ENCODE measurements around the gene PIGS. TPM values are rescaled to one million over a fixed set of nuclear protein-coding genes. Genes with fewer than 3 reads are reported as not detected.

PIGS gene
- total and polyA plus RNA-seq, 2 donors (not counting 1 experiment from before 2014, with no cell fraction given), result 44.1 to 55.1 TPM

DNA sequence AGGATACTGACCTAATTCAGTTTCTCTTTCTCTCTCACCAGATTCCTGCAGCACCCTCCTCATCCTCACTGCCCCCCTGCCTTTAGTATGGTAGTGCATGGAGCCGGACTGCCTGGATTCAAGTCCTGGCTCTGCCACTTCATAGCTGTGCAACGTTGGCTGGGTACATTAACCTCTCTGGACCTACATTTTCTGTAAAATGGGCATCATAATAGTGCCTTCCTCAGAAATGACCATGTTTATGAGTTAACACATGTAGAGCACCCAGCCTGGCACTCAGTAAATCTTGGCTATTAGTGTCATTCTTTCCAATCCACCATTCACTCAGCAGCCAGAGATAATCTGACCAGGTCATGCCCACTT is 26.2 kb downstream of the PIGS start:
- no peaks in the 10 kb centered on the region for H4K20me1 ChIP-seq (ENCODE audit: control insufficient read depth, insufficient read depth, low read length, poor library complexity, severe bottlenecking)
- Mint-ChIP-seq H3K27ac (peak overlapping the region; percentile 17), H3K9me3 (ENCODE audit: insufficient read depth) (no peaks in the 10 kb centered on the region), H3K4me1 (peaks cover 49% of the 10 kb centered on the region), H3K4me3 (no peak overlapping the region), H3K27me3 (no peaks in the 10 kb centered on the region)
- peaks cover 11% of the 10 kb centered on the region for H3K79me2 ChIP-seq (ENCODE audit: control insufficient read depth, insufficient read depth, low read length)
- H3K9me3 ChIP-seq (ENCODE audit: control extremely low read depth in 1 of 3, control insufficient read depth in 2 of 3, insufficient read depth in 1 of 3, low read length in 2 of 3), result no peaks in the 10 kb centered on the region
- TF ChIP-seq, protein P1, sequence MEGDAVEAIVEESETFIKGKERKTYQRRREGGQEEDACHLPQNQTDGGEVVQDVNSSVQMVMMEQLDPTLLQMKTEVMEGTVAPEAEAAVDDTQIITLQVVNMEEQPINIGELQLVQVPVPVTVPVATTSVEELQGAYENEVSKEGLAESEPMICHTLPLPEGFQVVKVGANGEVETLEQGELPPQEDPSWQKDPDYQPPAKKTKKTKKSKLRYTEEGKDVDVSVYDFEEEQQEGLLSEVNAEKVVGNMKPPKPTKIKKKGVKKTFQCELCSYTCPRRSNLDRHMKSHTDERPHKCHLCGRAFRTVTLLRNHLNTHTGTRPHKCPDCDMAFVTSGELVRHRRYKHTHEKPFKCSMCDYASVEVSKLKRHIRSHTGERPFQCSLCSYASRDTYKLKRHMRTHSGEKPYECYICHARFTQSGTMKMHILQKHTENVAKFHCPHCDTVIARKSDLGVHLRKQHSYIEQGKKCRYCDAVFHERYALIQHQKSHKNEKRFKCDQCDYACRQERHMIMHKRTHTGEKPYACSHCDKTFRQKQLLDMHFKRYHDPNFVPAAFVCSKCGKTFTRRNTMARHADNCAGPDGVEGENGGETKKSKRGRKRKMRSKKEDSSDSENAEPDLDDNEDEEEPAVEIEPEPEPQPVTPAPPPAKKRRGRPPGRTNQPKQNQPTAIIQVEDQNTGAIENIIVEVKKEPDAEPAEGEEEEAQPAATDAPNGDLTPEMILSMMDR (IDR thresholded peaks at IDR 0.05), result no peak
- no peak for TF ChIP-seq EZH2 (IDR thresholded peaks at IDR 0.05; ENCODE audit: borderline replicate concordance, insufficient read depth, low read depth, low read length, poor library complexity, severe bottlenecking)
- intact Hi-C loops (cut with micrococcal nuclease), result no loop called here
- H3K36me3 ChIP-seq (replicated peaks in 1 of 2; ENCODE audit: control extremely low read depth in 1 of 2, control insufficient read depth in 1 of 2, extremely low read depth in 1 of 2, insufficient read depth in 2 of 2, low read length in 1 of 2), result peaks cover 0 to 28% of the 10 kb centered on the region in 2 experiments
- 94% methylated on average over 2 of the region's 2 CpGs for WGBS (ENCODE audit: insufficient coverage)
- H3K4me2 ChIP-seq (replicated peaks; ENCODE audit: low read depth, low read length, poor library complexity, severe bottlenecking), result no peak overlapping the region
- ATAC-seq (ENCODE audit: low read depth) (no peak), DNase-seq (no peak)
- H3K9ac ChIP-seq (ENCODE audit: low read length), result no peak overlapping the region
- H3K27me3 ChIP-seq (replicated peaks in 1 of 4; ENCODE audit: control extremely low read depth in 1 of 4, control insufficient read depth in 3 of 4, insufficient read depth in 4 of 4, low read length in 3 of 4), result no peaks in the 10 kb centered on the region
- H3K27ac ChIP-seq (ENCODE audit: low read length in 2 of 2), result no peak overlapping the region
- H3K4me1 ChIP-seq (ENCODE audit: control insufficient read depth in 2 of 2, insufficient read depth in 2 of 2, low read length in 2 of 2), result peaks cover 39 to 51% of the 10 kb centered on the region in 2 donors
- H2AFZ ChIP-seq (ENCODE audit: insufficient read depth, low read depth, low read length, poor library complexity, severe bottlenecking), result no peak overlapping the region
- POLR2A ChIA-PET, result no interaction called here
- H3K4me3 ChIP-seq (ENCODE audit: control extremely low read depth in 1 of 5, extremely low read depth in 1 of 5, insufficient read depth in 1 of 5, low read depth in 2 of 5, low read length in 4 of 5), result no peak overlapping the region
- CTCF ChIA-PET, result interaction anchor here (0.6 kb wide), 2 partner anchors 24 to 179 kb away, joined by 3 read pairs; no protein-coding TSS in a partner anchor

DNA sequence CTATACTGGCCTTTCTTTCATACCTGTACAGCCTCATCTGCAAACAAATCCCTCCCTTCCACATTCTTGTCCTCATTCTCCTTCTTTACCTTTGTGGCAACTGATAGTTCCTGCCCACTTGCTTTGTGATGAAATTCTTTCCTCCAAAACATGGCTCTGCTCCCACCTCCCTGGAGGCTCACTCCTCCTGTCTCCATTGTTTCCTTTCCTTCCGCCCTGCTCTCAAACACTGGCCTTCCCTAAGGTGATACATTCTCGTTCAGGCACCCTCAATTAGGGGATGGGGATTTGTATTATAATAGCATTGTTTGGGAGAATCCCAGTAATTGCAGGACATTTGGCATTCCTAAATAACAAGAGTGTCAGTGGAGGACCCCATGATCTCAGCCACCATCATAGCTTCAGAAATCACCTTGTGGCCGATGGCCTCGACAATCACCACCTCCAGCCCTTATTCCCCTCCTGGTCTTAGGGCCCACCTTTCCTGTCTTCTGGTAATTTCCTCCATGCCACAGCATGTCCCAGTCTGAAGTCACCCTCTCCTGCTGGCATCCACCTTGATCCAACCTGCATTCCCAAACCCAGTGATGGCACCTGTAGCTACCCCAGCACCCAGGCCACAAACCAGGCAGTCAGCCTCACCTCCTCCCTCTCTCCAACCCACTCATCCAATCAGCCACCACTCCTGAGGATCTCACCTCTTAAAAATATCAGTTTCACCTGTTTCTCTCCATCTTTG is 26.8 kb downstream of the PIGS start:
- no peak overlapping the region for H3K4me3 ChIP-seq (ENCODE audit: control extremely low read depth in 1 of 5, extremely low read depth in 1 of 5, insufficient read depth in 1 of 5, low read depth in 2 of 5, low read length in 4 of 5)
- POLR2A ChIA-PET, result no interaction called here
- TF ChIP-seq EZH2 (IDR thresholded peaks at IDR 0.05; ENCODE audit: borderline replicate concordance, insufficient read depth, low read depth, low read length, poor library complexity, severe bottlenecking), result no peak
- TF ChIP-seq, protein P1 (IDR thresholded peaks at IDR 0.05), result no peak
- Mint-ChIP-seq H3K27ac (peak overlapping the region; percentile 17), H3K4me1 (peaks cover 43% of the 10 kb centered on the region), H3K9me3 (ENCODE audit: insufficient read depth) (no peaks in the 10 kb centered on the region), H3K27me3 (no peaks in the 10 kb centered on the region), H3K4me3 (no peak overlapping the region)
- H3K4me1 ChIP-seq (ENCODE audit: control insufficient read depth in 2 of 2, insufficient read depth in 2 of 2, low read length in 2 of 2), result peaks cover 34 to 45% of the 10 kb centered on the region in 2 donors
- peaks cover 11% of the 10 kb centered on the region for H3K79me2 ChIP-seq (ENCODE audit: control insufficient read depth, insufficient read depth, low read length)
- no peaks in the 10 kb centered on the region for H4K20me1 ChIP-seq (ENCODE audit: control insufficient read depth, insufficient read depth, low read length, poor library complexity, severe bottlenecking)
- DNase-seq (no peak), ATAC-seq (ENCODE audit: low read depth) (no peak)
- H3K9me3 ChIP-seq (ENCODE audit: control extremely low read depth in 1 of 3, control insufficient read depth in 2 of 3, insufficient read depth in 1 of 3, low read length in 2 of 3), result no peaks in the 10 kb centered on the region
- H3K9ac ChIP-seq (ENCODE audit: low read length), result no peak overlapping the region
- no peak overlapping the region for H2AFZ ChIP-seq (ENCODE audit: insufficient read depth, low read depth, low read length, poor library complexity, severe bottlenecking)
- no peak overlapping the region for H3K27ac ChIP-seq (ENCODE audit: low read length in 2 of 2)
- no peak overlapping the region for H3K4me2 ChIP-seq (replicated peaks; ENCODE audit: low read depth, low read length, poor library complexity, severe bottlenecking)
- intact Hi-C loops (cut with micrococcal nuclease), result no loop called here
- CTCF ChIA-PET, result interaction anchor here (0.6 to 1.5 kb wide), 3 partner anchors 9 to 178 kb away, joined by 3 to 5 read pairs (median 3); no protein-coding TSS in a partner anchor
- peaks cover 0 to 28% of the 10 kb centered on the region in 2 experiments for H3K36me3 ChIP-seq (replicated peaks in 1 of 2; ENCODE audit: control extremely low read depth in 1 of 2, control insufficient read depth in 1 of 2, extremely low read depth in 1 of 2, insufficient read depth in 2 of 2, low read length in 1 of 2)
- no peaks in the 10 kb centered on the region for H3K27me3 ChIP-seq (replicated peaks in 1 of 4; ENCODE audit: control extremely low read depth in 1 of 4, control insufficient read depth in 3 of 4, insufficient read depth in 4 of 4, low read length in 3 of 4)
- 90% methylated on average over 2 of the region's 4 CpGs for WGBS (ENCODE audit: insufficient coverage)
